PFSK-1 (cell line): Measurements from ENCODE around the gene RAB26.

Experiments
- POLR2AphosphoS5 ChIP-seq: IDR thresholded peaks from 2 replicates; pipeline ENCODE4 v1.6.1; 2012; ENCODE audit warnings: low read depth, mild to moderate bottlenecking, control low read depth, low read length, moderate library complexity
- SIN3A ChIP-seq: IDR thresholded peaks from 2 replicates; pipeline ENCODE4 v1.6.1; 2012; ENCODE audit warnings: mild to moderate bottlenecking, low read length, moderate library complexity, borderline replicate concordance; ENCODE audit not compliant: insufficient read depth
- TF ChIP-seq, protein P1 (sequence below), 2 experiments: IDR thresholded peaks; 2 replicates each; pipeline versions ENCODE4 v1.6.1 to v1.8.0; 2011 to 2012; ENCODE audit warnings: low read depth in 2 of 2, low read length in 2 of 2, control low read depth in 1 of 2, inconsistent platforms in 1 of 2, mild to moderate bottlenecking in 1 of 2, moderate library complexity in 1 of 2; ENCODE audit not compliant: insufficient read depth in 1 of 2

GRCh38 chr16:2194852-2195321 is 46.5 kb downstream of the RAB26 start:
- TF ChIP-seq POLR2AphosphoS5 (no peak), SIN3A (no peak)
- TF ChIP-seq, protein P1, sequence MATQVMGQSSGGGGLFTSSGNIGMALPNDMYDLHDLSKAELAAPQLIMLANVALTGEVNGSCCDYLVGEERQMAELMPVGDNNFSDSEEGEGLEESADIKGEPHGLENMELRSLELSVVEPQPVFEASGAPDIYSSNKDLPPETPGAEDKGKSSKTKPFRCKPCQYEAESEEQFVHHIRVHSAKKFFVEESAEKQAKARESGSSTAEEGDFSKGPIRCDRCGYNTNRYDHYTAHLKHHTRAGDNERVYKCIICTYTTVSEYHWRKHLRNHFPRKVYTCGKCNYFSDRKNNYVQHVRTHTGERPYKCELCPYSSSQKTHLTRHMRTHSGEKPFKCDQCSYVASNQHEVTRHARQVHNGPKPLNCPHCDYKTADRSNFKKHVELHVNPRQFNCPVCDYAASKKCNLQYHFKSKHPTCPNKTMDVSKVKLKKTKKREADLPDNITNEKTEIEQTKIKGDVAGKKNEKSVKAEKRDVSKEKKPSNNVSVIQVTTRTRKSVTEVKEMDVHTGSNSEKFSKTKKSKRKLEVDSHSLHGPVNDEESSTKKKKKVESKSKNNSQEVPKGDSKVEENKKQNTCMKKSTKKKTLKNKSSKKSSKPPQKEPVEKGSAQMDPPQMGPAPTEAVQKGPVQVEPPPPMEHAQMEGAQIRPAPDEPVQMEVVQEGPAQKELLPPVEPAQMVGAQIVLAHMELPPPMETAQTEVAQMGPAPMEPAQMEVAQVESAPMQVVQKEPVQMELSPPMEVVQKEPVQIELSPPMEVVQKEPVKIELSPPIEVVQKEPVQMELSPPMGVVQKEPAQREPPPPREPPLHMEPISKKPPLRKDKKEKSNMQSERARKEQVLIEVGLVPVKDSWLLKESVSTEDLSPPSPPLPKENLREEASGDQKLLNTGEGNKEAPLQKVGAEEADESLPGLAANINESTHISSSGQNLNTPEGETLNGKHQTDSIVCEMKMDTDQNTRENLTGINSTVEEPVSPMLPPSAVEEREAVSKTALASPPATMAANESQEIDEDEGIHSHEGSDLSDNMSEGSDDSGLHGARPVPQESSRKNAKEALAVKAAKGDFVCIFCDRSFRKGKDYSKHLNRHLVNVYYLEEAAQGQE (IDR thresholded peaks at IDR 0.05; ENCODE audit: insufficient read depth in 1 of 2, low read depth in 2 of 2, low read length in 2 of 2): no peak
